IPS-NIHi11 (cell line): ENCODE results near the gene MFF.

ENCODE experiments used
- DNase-seq: peaks from one replicate; pipeline ENCODE4 v3.0.0; 2012; ENCODE audit warnings: mixed read lengths, low spot score

The MFF gene, protein sequence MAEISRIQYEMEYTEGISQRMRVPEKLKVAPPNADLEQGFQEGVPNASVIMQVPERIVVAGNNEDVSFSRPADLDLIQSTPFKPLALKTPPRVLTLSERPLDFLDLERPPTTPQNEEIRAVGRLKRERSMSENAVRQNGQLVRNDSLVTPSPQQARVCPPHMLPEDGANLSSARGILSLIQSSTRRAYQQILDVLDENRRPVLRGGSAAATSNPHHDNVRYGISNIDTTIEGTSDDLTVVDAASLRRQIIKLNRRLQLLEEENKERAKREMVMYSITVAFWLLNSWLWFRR

DNA sequence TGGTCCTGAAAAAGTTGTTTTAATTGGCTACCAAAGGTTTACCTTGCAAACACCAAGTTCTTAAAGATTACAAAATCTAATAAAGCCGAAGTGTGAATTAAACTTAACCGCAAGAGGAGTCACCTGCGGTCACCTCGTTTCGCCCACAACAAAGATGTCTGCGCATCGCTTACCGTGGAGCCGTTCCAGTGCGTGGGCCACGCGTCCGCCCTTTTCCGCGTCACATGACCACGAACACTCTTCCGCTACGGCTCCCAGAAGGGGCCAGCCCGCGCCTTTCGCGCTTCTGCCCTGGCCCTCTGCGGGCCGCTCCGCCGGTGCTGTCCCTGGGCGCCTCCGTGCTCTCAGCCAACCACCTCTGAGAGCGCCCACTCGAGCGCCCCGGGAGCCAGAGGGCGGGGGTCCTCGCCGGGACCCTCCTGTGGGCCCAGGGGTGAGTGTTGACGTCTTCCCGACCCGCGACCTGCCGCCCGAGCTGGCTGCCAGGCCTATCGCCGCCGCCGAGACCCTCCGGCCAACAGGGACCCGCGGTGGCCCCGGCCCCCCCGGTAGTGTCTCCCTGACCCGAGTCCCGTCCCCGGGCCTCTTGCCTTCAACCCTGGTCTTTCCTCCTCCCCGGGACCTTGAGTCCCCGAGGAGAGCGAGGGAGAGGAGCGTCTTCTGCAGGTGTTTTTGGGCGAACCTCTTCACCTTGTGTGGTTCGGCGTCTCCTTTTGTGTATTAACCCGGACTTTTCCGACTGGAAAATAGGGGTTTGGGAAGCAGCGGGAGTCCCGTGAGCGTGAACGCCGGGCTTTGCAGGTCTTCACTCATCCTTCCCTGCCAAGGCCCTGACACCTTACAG, at the start of gene MFF:
TSS of gene MFF (plus strand) at position 257 of the 844 bp plus-strand sequence. CDS start 5,415 bp downstream, outside the sequence.
- DNase-seq = peak; percentile 94

DNA sequence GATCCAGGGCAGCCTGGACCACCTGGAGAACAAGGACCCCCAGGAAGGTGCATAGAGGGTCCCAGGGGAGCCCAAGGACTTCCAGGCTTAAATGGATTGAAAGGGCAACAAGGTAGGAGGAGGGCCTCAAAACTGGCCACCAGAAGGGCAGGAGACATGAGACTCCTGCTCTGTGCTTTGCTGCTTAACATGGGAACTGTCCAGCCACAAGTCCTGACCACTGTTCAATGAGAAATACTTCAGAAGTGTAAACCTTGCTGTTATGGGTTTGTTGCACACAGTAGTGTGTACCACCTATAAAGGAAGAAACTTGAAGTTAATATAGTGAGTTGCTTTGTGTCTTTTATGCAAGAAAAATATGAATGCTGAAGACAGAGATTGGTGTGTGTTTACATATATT, 44.2 kb upstream of the MFF start:
- no peak for DNase-seq

DNA sequence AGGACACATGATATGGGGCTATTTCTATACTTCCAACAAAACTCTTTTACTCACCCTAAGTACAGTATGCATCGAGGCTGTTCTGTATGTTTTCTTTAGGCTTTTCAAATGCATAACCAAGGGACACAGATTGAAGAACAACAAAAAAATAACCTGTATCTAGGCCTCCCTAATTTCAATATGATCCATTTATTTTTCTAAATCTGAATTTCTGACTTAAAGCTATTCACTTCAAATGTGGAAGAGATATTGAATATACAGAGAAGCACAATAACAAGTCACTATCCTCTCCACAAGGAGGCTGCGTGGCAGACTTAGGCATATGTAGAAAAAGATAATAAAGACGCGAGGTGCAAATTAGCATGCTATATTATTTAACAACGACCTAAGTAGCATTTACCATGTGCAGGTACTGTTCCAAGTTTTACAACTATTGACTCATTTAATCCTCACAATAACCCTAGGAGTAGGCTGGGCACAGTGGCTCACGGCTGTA, 39.3 kb upstream of the MFF start:
- no peak for DNase-seq

DNA sequence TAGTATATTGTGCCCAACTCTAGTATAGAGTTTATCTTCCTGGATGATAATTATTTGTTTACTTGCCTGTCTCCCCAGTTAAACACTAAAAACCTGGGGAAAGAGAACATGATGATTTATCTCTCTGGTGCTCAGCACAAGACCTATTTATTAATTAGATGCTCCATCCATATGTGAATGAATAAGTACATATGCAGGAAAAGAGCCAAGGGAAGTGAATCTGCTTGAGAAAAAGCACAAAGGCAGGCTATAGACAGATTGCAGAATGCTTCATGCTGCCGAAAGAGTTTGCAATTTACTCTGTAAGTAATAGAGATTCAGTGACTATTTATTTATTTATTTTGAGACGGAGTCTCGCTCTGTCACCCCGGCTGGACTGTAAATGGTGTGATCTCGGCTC, 37.3 kb upstream of the MFF start:
- no peak for DNase-seq

DNA sequence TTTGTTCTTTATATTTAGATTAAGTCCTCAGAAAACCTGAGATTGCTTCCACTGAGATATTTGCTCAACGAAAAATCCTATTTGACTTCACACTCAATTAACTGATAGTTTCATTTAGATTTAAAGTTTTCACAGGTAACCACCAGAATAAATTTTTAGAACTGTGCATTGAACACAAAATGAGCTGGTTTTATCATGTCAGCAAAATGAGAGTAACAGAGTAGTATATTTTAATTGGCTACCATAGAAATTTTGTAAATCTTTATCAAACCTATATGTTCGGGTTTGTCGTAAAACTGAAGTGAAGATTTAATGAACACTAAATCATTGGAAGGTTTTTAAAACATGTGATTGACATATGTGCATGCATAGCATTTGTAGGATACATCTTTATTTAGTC, 32.7 kb upstream of the MFF start:
- DNase-seq = no peak

DNA sequence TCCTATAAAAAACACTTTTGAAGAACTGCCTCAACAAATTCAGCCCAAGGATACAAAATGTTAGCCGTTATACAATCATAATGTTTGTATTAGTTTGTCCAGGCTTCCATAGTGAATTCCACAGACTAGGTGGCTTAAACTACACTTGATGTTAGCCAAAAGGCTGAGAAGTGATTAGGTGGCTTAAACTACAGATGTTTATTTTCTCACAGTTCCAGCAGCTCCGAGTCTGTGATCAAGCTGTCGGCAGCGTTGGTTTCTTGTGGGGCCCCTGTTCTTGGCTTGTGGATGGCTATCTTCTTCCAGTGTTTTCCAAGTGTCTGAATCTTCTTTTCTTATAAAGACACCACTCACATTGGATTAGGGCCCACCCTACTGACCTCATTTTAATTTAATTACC, 31.5 kb upstream of the MFF start:
- no peak for DNase-seq

DNA sequence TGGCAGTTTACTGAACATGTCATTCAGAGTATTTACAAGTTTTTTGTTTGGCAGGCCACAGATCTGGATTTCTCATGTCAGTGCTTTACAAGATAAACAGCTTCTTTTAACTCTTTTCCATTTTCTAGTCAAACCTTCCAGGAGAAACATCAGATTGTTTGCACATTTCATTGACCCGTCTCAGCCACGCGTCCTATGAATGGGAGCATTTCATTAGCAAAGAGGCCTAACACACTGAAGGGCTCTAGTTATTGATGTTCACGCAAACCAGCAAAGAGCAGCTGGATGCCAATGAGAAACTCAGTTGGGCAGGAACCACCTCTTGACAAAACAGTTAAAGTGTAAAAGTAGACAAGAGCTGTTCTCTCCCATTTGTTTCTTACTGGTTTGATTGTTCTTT, 29.2 kb upstream of the MFF start:
- DNase-seq = no peak

DNA sequence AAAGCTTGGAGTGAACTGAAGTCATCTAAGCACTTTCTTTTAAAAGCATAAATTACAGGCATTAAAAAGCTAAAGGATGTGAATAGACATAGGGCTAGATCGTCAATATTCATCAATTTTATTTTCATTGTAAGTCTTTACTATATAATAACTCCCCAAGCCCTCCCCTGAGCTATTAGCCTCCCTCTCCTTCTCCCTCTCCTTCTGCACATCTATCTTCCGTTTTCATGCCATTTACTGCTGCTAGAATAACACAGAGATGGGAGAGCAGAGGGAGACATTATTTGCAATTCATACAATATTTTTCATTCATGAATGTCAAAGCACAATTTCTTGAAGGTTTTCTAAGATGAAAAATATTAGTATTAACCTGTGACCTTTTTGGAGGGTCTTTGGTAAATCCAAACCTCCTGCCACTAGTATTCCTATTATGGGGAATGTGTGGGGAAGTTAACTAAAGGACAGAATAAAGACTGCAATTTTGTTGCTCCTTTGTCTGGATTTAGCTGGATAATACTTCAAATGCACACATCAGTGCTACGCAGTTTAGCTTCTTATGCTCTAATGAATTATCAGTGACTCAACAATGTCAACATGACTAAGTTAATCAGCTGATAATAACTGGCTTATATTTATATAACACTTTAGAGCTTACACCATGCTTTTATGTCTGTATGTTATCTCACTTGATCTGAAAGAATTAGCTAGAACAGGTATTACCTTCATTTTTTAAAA, 28.2 kb upstream of the MFF start:
- no peak for DNase-seq

DNA sequence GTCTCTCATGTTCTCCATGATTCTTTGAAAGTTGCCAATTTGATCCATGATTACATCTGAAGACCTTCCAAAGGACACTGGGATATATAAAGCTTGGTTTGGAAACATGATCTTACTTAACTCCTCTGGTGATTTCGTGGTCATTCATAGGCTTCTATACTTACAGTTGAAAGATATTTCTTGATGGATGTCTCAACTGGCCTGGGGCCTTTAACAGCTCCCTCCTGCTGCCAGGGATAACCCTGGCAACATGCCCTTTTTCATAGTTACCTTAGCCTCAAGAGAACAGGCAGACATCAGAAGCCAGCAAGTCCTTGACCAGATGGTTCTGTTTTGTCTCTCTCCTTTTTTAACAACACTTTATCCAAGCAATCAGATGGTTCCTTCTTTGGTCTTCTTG, 23.5 kb upstream of the MFF start:
- DNase-seq = no peak

DNA sequence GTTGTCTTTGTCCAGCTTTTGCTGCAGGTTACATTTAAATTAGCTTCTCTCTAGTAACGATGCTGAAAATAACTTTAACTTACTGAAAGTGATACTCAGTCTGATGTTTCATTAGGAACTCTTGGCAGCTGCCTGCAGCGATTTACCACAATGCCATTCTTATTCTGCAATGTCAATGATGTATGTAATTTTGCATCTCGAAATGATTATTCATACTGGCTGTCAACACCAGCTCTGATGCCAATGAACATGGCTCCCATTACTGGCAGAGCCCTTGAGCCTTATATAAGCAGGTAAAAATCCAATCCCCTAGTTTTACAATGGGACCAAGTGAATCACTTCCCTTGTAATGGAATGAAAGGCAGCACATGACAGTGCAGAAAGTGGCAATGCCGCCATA, 16.3 kb upstream of the MFF start:
- no peak for DNase-seq

DNA sequence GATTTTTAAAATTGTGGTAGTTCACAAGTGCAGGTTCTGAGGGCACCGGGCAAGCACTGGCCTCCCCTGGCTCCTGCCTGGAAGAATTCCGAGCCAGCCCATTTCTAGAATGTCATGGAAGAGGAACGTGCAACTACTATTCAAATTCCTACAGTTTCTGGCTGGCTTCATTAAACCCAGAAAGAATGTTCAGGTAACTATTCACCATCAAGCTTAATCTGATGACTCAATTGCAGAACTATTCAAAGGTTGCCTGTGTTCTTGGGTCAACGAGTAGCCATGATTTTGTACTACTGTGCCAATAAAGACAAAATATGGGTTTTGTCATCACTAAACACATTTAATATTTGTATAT, 14.3 kb upstream of the MFF start:
- DNase-seq = peak; percentile 17

DNA sequence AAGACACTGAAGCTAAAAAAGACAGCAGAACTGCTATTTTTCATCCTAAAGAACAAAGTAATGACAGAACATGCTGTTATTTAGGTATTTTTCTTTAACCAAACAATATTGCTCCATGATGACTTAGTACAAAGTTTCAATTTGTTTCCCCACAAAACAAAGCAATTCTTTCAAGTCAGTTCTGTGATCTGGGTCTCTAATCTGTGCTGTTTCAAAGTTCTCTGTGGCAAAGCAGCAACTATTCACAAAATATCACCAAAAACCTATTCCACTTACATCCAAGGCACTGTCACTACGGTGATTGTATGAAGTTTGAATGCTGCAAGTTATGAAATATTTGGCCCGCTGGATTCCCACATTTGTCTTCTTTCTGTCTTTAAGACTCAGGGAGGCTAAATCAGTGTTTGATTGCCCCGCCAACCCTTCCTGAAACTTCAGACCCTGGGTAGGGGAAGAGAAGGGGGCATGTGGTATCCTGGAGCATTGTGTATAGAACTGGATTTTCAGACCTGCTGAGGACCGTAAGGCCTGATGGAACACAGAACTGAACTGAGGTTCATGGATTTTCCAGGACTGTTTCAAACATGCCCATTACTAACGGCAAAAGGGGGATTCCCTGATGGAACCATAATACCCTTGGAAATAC, 13.1 kb upstream of the MFF start:
- DNase-seq = no peak

DNA sequence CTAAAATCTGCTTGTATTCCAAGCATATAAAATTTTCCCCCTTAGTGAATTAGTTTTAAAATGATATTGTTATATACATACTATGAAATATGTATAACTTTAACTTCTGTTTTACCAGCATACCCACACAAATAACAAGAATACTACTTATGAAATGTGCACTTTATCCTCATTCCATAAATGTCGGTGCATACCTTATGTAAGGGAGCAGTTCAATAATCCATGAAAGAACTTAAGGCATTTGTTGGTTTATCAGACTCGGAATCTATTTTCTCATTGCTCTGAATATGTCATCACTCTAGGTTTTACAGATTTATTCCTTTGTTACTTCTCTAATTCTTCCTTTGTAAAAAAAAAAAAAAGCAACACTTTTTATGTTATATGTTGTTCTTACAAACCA, 12.5 kb upstream of the MFF start:
- no peak for DNase-seq

DNA sequence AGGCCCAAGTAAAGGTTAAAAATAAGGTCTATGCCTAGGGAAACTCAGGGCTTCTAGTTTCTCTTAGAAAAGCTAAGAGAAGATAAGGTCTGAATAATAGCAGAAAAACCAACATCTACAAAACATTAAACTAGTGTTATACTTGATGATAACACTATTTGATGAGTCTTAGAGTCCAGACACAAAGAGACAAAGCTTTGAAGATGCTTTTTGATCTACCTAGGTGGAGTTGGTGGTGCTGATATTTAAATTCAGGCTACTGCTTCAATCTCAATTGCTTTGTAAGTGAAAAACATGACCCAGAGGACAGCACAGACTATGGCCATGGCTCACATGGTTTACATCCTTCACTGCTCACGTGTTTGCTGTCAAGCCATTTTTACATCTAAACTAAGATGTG, 11.7 kb upstream of the MFF start:
- DNase-seq = no peak

DNA sequence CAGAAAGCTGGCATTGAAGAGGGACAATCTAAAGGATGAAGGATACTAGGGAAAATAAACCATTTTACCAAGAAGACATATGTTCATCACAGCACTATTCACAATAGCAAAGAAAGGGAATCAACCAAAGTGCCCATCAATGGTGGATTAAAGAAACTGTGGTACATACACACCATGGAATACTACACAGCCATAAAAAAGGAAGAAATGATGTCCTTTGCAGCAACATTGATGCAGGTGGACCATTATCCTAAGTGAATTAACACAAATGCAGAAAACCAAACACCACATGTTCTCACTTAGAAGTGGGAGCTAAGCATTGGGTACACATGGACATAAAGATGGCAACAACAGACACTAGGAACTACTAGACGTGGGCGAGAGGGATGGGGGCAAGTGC, 7.2 kb upstream of the MFF start:
- DNase-seq = no peak

DNA sequence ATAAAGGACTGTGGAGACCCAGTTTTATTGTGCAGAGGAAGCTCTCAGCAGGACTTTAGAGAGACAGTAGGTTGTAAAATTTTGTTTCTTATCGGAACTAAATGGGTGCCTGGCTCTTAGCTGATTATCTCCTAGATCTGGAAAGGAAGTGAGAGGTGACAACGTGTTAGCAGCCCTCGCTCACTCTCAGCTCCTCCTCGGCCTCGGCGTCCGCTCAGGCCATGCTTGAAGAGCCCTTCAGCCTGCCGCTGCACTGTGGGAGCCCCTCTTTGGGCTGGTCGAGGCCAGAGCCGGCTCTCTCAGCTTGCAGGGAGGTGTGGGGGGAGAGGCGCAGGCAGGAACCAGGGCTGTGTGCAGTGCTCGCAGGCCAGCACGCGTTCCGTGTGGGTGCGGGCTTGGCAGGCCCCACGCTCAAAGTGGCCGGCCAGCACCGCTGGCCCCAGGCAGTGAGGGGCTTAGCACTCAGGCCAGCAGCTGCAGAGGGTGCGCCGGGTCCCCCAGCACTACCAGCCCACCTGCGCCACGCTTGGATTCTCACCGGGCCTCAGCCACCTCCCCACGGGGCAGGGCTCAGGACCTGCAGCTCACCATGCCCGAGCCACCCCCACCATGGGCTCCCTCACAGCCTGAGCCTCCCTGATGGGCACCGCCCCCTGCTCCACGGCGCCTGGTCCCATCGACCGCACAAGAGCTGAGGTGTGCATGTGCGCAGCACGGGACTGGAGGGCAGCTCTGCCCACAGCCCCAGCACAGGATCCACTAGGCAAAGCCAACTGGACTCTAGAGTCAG, 4.6 kb upstream of the MFF start:
- no peak for DNase-seq

DNA sequence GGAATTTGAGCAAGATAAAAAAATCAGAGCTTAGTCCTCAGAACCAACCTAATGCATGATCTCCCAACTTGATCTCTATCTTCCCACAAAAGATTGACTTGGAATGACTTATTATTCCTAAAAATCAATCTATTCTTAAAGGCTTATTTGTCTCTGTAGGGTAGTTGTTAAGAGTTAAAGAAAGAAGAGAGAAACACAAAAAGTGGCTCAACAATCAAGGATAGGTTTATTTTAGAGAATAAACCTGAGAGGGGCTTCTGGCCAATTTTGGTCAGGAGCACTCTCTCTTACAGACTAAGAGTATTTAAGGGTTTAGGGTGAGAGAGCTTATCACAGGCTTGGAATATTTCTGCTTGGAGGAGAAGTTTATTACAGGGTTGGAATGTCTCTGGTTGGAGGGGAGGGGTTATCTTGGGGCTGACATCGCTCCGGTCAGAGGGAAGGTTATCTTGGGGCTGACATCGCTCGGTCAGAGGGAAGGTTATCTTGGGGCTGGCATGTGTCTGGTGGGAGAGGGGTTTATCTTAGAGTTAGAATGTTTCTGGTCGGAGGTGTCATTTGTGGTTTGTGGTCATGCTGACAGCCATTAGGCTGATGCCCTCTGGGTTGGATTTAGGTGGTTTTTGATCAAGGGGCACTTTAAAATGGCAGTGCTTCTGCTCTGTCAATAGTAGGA, 2.4 kb upstream of the MFF start:
- DNase-seq = no peak

DNA sequence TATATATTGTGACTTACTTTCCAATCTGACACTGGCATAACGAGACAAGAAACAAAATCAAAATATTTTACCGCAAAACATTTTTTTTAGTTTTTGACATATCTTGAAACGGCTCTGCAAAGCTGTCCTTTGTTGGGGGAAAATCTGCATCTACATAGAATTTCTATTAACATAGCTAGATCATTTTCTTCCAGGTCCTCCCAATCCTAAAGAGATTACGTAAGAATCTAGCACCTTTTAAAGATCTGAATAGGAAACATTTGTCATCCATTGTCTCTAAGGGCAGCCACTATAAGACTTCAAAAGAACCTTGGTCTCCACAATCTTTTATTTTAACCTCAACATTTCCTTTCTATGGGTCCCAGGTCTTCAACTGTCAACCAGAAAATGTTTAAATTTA, 1.2 kb upstream of the MFF start:
- DNase-seq = no peak

DNA sequence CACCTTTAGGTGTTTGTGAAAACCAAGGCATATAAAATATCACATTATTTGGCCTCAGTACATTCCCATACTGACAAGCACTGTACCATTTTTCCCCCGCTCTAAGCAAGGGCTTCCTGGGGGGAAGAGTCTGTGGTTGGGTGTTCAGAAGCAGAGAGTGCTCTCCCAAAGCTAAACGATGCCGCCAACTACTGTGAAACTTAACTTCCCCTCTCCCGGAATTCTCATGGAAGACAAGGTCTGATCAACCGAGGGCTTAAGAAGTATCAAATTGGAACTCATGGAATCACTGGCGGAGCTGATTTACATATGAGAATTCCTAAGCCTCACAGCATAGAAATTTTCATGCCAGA, 433 bp upstream of the MFF start:
- peak; percentile 24 for DNase-seq

DNA sequence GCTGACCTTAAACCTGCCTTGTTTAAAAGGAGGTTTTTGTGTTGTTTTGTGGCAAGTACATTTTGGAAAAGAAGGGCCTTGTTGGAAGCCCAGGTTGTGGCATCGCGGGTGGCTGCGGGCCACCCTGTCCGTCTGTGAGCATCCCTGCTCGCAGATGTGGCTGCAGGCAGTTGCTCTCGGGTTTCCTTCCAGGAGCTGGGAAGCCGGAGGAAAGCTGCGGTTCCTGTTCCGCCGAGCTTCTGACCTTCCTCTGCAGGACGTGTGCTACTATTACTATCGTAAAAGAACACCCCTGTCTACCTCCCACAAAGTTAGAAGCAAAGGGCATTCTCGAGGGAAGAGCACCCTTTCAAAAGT, 766 bp downstream of the MFF start:
- DNase-seq = peak; percentile 45

DNA sequence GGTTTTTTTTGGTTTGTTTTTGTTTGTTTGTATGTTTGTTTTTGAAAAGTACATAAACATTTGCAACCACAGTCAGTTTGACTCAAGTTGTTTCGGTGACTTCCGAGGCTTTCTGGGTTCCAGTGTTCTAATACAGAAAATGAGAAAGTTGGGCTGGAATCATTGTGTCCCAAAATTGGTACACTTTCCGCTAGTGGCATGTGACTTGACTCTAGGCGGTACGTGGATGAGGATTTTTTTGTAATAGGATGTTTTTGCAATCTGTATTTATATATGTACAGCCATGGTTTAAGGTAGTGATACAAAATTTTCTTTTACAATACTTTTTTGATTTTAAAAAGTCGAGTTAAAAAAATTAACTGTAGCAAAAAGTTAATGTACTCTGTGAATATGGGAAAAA, 1.7 kb downstream of the MFF start:
- no peak for DNase-seq
